Heart left ventricle (tissue), 13 donors: Measurements from ENCODE around the gene AKT2.

ENCODE experiments used
- POLR2A ChIP-seq, 2 donors: fragments of 450-650 bp; IDR thresholded peaks; one replicate each; pipeline ENCODE4 v1.6.1; 2017; ENCODE audit warnings: antibody characterized with exemption in 2 of 2, mild to moderate bottlenecking in 2 of 2, moderate library complexity in 2 of 2
- TF ChIP-seq, protein P1 (sequence below), 12 donors: fragments of 200-600 bp; sonication (generic) in 4 of 12; IDR thresholded peaks; one replicate each; pipeline versions ENCODE4 v1.5.0 to v1.8.0; 2018 to 2022; ENCODE audit warnings: antibody characterized with exemption in 12 of 12, mild to moderate bottlenecking in 5 of 12
- donor health status: ischemic (EF 13 %, LVEDD 7.1; RV severe dilation, severe dysfunction).
- donor health status: DM: no; HTN: yes; CAD: no.
- donor health status: DM: no; HTN: no; CAD: no.
- donor health status: ischemic (EF 25% LVEDD 6.9; RV normal size, moderate dysfunction).
- donor health status: ischemic (EF 25% LVEDD 5.7; RV mildly dilated, moderate dysfunction).
- donor health status: ischemic (EF 35%, LVEDD 5.7; RV mildly dilated, moderate dysfunction).
- donor health status: nonischemic (EF 11% LVEDD 7.7; RV severe dilation, severe dysfunction).
- donor health status: DM: yes; HTN: yes; CAD: no.
- donor health status: PGD.
- donor health status: ischemic (EF 29% LVEDD 5.4; RV normal size, mild dysfunction).
- donor health status: nonischemic (EF 23%, LVEDD 6.1; RV moderate dilation, normal function).

DNA sequence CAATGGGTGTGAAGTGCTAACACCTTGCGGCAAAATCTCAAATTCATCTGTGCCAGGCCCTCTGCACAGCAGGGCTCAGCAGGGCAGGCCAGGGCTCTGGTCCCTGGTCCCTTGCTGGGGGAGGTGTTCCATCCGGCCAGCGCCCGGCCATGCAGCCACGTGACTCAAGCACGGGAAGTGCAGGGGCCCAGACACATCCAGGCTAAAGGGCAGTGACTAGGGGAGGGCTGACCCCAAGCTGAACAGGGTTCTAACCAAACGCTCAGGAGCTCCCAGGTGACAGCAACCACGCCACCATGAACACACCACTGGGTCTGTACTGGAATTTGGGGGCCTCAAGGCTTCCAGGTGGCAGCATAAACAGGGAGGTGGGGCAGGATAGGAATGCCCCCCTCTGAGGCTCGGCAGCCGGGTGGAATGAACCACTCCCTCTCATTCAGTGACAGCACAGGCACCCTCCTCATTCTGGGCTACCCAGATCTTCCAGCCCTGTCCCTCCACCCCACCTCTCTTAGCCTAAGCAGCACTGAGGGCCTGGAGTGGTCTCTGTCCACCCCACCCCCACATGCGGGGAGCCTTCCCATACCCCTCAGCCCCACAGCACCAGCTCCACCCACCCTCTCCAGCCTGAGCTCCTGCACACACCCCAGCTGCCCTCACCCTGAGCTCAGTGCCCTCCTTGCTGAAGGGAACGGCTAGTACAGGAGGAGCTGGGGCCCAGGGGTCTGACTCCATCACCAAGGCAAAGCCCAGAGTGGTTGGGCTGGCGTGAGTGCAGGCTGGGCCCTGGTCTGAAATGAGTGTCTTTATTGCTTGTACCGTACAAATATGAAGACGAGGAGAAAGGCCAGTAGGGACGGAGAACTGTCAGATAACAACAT, 53.4 kb downstream of the AKT2 start:
- TF ChIP-seq, protein P1, sequence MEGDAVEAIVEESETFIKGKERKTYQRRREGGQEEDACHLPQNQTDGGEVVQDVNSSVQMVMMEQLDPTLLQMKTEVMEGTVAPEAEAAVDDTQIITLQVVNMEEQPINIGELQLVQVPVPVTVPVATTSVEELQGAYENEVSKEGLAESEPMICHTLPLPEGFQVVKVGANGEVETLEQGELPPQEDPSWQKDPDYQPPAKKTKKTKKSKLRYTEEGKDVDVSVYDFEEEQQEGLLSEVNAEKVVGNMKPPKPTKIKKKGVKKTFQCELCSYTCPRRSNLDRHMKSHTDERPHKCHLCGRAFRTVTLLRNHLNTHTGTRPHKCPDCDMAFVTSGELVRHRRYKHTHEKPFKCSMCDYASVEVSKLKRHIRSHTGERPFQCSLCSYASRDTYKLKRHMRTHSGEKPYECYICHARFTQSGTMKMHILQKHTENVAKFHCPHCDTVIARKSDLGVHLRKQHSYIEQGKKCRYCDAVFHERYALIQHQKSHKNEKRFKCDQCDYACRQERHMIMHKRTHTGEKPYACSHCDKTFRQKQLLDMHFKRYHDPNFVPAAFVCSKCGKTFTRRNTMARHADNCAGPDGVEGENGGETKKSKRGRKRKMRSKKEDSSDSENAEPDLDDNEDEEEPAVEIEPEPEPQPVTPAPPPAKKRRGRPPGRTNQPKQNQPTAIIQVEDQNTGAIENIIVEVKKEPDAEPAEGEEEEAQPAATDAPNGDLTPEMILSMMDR (IDR thresholded peaks at IDR 0.05): no peak
- TF ChIP-seq POLR2A (IDR thresholded peaks at IDR 0.05): no peak
